ENCODE data around the gene CIAO1. TPM values are rescaled to one million over a fixed set of nuclear protein-coding genes. Genes with fewer than 3 reads are reported as not detected.

The CIAO1 gene
- total and polyA plus RNA-seq, 2 of the 4 experiments (the other 2 are of a cell fraction) = 81.1 to 94.3 TPM

DNA sequence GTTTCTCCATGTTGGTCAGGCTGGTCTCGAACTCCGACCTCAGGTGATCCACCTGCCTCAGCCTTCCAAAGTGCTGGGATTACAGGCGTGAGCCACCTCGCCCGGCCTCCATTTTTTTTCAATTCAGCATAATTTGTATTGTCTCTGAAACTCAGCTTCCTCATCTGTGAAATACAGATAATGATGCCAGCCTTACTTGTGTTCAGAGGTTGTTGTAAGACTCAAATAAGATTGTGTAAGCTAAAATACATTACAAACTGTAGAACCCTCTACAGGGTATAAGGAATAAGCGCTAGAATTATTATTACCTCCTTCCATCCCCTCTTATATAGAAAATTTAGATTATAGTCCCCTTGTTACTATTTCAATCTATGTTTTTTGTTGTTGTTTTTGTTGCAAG, 32.6 kb upstream of the CIAO1 start:
- Histone ChIP-seq H3K14ac (replicated peaks; ENCODE audit: low read depth, low read length) (no peak overlapping the region), H4K91ac (ENCODE audit: insufficient read depth, low read depth, low read length) (no peak overlapping the region), H2BK5ac (ENCODE audit: low read depth, low read length, poor library complexity, severe bottlenecking) (no peak overlapping the region), H3K36me3 (ENCODE audit: control insufficient read depth, insufficient read depth, low read length) (no peaks in the 10 kb centered on the region), H3K9ac (ENCODE audit: low read depth, low read length) (no peak overlapping the region), H3K56ac (ENCODE audit: extremely low read depth, insufficient read depth, low read length) (no peak overlapping the region), H3K4me3 (ENCODE audit: insufficient read depth, low read depth, low read length) (no peak overlapping the region), H2BK15ac (ENCODE audit: low read depth, low read length) (no peak overlapping the region), H3K4ac (ENCODE audit: low read depth, low read length) (no peak overlapping the region), H2AK9ac (replicated peaks; ENCODE audit: low read depth, low read length, poor library complexity) (no peak overlapping the region), H4K8ac (ENCODE audit: low read depth in 2 of 2, low read length in 2 of 2) (no peak overlapping the region), H3K27ac (ENCODE audit: insufficient read depth, low read length) (no peak overlapping the region), H2AFZ (replicated peaks; ENCODE audit: low read length, poor library complexity) (no peak overlapping the region), H4K20me1 (ENCODE audit: insufficient read depth, low read length) (no peaks in the 10 kb centered on the region; the same call in 1 of the 2 replicates), H2BK20ac (ENCODE audit: low read depth, low read length) (no peak overlapping the region), H3K9me3 (ENCODE audit: control insufficient read depth, insufficient read depth, low read length) (no peaks in the 10 kb centered on the region), H3K4me2 (ENCODE audit: low read depth, low read length) (no peak overlapping the region), H3K4me1 (ENCODE audit: control insufficient read depth, insufficient read depth, low read length) (no peaks in the 10 kb centered on the region), H4K5ac (ENCODE audit: low read depth, low read length) (no peak overlapping the region), H3K18ac (ENCODE audit: low read depth, low read length) (no peak overlapping the region), H2AK5ac (ENCODE audit: low read depth, low read length) (no peak overlapping the region), H2BK120ac (ENCODE audit: low read depth, low read length) (no peak overlapping the region), H3K27me3 (ENCODE audit: control insufficient read depth, insufficient read depth, low read length) (no peaks in the 10 kb centered on the region), H3K79me1 (ENCODE audit: low read depth in 1 of 2, low read length in 2 of 2) (peaks cover 9% of the 10 kb centered on the region in 2 experiments), H3K23ac (ENCODE audit: low read depth, low read length) (no peak overlapping the region), H3K9me1 (ENCODE audit: insufficient read depth, low read length) (peaks cover 4% of the 10 kb centered on the region)
- no CpG with 5 or more reads among the region's 6 CpGs for WGBS, 2 experiments (ENCODE audit: extremely low coverage in 2 of 2, insufficient read length in 1 of 2)
- in situ Hi-C loops (cut with MboI; ENCODE audit: low sequenced_read_pairs) (no loop called here), intact Hi-C loops (cut with micrococcal nuclease) (no loop called here), dilution Hi-C loops (cut with HindIII; ENCODE audit: low sequenced_read_pairs, unreplicated experiment) (no loop called here)
- ATAC-seq (ENCODE audit: low read depth) (no peak), DNase-seq (no peak)
- POLR2A ChIA-PET (ENCODE audit: unreplicated experiment) = interaction anchor here (0.7 kb wide), 1 partner anchor 58 kb away, joined by 11 read pairs; no protein-coding TSS in a partner anchor
- TF ChIP-seq SMC3 (IDR thresholded peaks at IDR 0.05; ENCODE audit: low read depth, low read length) (no peak), RFX5 (IDR thresholded peaks at IDR 0.05; ENCODE audit: low read depth, low read length) (no peak), RAD21 (IDR thresholded peaks at IDR 0.05; ENCODE audit: low read length) (no peak), CHD1 (IDR thresholded peaks at IDR 0.05; ENCODE audit: low read depth, low read length) (no peak), CEBPB (IDR thresholded peaks at IDR 0.05; ENCODE audit: low read depth, low read length) (no peak), MAZ (IDR thresholded peaks at IDR 0.05; ENCODE audit: borderline replicate concordance, low read depth, low read length) (no peak), FOS (IDR thresholded peaks at IDR 0.05; ENCODE audit: low read depth, low read length) (no peak), MXI1 (IDR thresholded peaks at IDR 0.05; ENCODE audit: borderline replicate concordance, low read depth, low read length) (no peak), MAFK (IDR thresholded peaks at IDR 0.05; ENCODE audit: low read depth, low read length) (no peak), NFE2L2 (IDR thresholded peaks at IDR 0.05; ENCODE audit: low read depth, low read length) (no peak), BHLHE40 (IDR thresholded peaks at IDR 0.05; ENCODE audit: low read depth, low read length) (no peak)
- TF ChIP-seq, protein P1, sequence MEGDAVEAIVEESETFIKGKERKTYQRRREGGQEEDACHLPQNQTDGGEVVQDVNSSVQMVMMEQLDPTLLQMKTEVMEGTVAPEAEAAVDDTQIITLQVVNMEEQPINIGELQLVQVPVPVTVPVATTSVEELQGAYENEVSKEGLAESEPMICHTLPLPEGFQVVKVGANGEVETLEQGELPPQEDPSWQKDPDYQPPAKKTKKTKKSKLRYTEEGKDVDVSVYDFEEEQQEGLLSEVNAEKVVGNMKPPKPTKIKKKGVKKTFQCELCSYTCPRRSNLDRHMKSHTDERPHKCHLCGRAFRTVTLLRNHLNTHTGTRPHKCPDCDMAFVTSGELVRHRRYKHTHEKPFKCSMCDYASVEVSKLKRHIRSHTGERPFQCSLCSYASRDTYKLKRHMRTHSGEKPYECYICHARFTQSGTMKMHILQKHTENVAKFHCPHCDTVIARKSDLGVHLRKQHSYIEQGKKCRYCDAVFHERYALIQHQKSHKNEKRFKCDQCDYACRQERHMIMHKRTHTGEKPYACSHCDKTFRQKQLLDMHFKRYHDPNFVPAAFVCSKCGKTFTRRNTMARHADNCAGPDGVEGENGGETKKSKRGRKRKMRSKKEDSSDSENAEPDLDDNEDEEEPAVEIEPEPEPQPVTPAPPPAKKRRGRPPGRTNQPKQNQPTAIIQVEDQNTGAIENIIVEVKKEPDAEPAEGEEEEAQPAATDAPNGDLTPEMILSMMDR (conservative IDR thresholded peaks at IDR 0.05; ENCODE audit: low read depth, low read length) = no peak
- TF ChIP-seq, protein P2, sequence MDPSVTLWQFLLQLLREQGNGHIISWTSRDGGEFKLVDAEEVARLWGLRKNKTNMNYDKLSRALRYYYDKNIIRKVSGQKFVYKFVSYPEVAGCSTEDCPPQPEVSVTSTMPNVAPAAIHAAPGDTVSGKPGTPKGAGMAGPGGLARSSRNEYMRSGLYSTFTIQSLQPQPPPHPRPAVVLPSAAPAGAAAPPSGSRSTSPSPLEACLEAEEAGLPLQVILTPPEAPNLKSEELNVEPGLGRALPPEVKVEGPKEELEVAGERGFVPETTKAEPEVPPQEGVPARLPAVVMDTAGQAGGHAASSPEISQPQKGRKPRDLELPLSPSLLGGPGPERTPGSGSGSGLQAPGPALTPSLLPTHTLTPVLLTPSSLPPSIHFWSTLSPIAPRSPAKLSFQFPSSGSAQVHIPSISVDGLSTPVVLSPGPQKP (IDR thresholded peaks at IDR 0.05; ENCODE audit: borderline replicate concordance, low read depth, low read length) = no peak
- CTCF ChIA-PET = interaction anchor here (0.8 kb wide), 1 partner anchor 178 kb away, joined by 3 read pairs; no protein-coding TSS in a partner anchor
- no TSS peak for BruUV-seq (replicated peaks)

All from IMR-90 (cell line).